ENCODE data around the gene RAB3B.
"Not testable (repeated sequence)": the region's sequence is repeated elsewhere in the genome, so short reads cannot be mapped to it uniquely, and the experiment has no call there.

Gene RAB3B

GRCh38 chr1:51990478-51990965 is at the start of gene RAB3B:
Gene RAB3B, minus strand, starts transcription at chr1:51990700. Its CDS starts 13,583 bp downstream, at chr1:51977117.
- DNase-seq, result peak; percentile 92

- DNase-seq, result no peak
These were observed 47.4 kb upstream of the RAB3B start for GRCh38 chr1:52037909-52038308.

- DNase-seq, result no peak
These were observed 46.9 kb upstream of the RAB3B start for GRCh38 chr1:52037402-52037814.

- DNase-seq, result no peak
These were observed 43.5 kb upstream of the RAB3B start for GRCh38 chr1:52034050-52034384.

- peak; percentile 85 for DNase-seq
These were observed 42.9 kb upstream of the RAB3B start, which contains the start of gene KTI12 for GRCh38 chr1:52033190-52034049. Gene KTI12, minus strand, starts transcription at chr1:52033810. Its CDS starts 49 bp downstream, at chr1:52033761.

- no peak for DNase-seq
These were observed 42.3 kb upstream of the RAB3B start for GRCh38 chr1:52032785-52033131.

- DNase-seq, result no peak
These were observed 41.8 kb upstream of the RAB3B start for GRCh38 chr1:52032124-52032784.

GRCh38 chr1:52028839-52029238 is 38.3 kb upstream of the RAB3B start:
- DNase-seq, result not testable (repeated sequence)

- DNase-seq, result no peak
These were observed 37.8 kb upstream of the RAB3B start for GRCh38 chr1:52028328-52028727.

- no peak for DNase-seq
These were observed 35.8 kb upstream of the RAB3B start for GRCh38 chr1:52026278-52026677.

- DNase-seq, result no peak
These were observed 31.6 kb upstream of the RAB3B start for GRCh38 chr1:52022133-52022532.

GRCh38 chr1:52008071-52008809 is 17.7 kb upstream of the RAB3B start:
- DNase-seq, result no peak

- no peak for DNase-seq
These were observed 16.9 kb upstream of the RAB3B start for GRCh38 chr1:52007215-52008002.

GRCh38 chr1:52006081-52006553 is 15.6 kb upstream of the RAB3B start:
- not testable (repeated sequence) for DNase-seq

- not testable (repeated sequence) for DNase-seq
These were observed 15.0 kb upstream of the RAB3B start for GRCh38 chr1:52005548-52005947.

- no peak for DNase-seq
These were observed 13.4 kb upstream of the RAB3B start for GRCh38 chr1:52003877-52004276.

- peak; percentile 19 for DNase-seq
These were observed 11.8 kb upstream of the RAB3B start for GRCh38 chr1:52002038-52002917.

GRCh38 chr1:51998701-51999100 is 8.2 kb upstream of the RAB3B start:
- no peak for DNase-seq

- no peak for DNase-seq
These were observed 7.5 kb upstream of the RAB3B start for GRCh38 chr1:51997974-51998382.

- peak; percentile 17 for DNase-seq
These were observed 670 bp downstream of the RAB3B start for GRCh38 chr1:51989582-51990477.

Measured in activated CD8-positive, alpha-beta memory T cell treated with anti-CD3 and anti-CD28 coated beads, Interleukin-2, amount 50 U/mL, for 4 hours (primary cell).